Measurements from ENCODE around the gene HTT.
A peak's percentile ranks its signal among the peaks of the same experiment; 100 is the strongest.
"Not testable (repeated sequence)": the region's sequence is repeated elsewhere in the genome, so short reads cannot be mapped to it uniquely, and the experiment has no call there.

The HTT gene

GRCh38 chr4:3121596-3121995, 47.1 kb downstream of the HTT start:
- DNase-seq (ENCODE audit: low spot score): no peak

- DNase-seq (ENCODE audit: low spot score): no peak
These were observed 47.6 kb downstream of the HTT start for GRCh38 chr4:3122081-3122563.

GRCh38 chr4:3123181-3123671, 48.7 kb downstream of the HTT start:
- no peak for DNase-seq (ENCODE audit: low spot score)

- no peak for DNase-seq (ENCODE audit: low spot score)
These were observed 49.7 kb downstream of the HTT start for GRCh38 chr4:3124070-3124767.

GRCh38 chr4:3127112-3127511, 52.6 kb downstream of the HTT start:
- no peak for DNase-seq (ENCODE audit: low spot score)

- DNase-seq (ENCODE audit: low spot score): no peak
These were observed 53.6 kb downstream of the HTT start for GRCh38 chr4:3128058-3128457.

- no peak for DNase-seq (ENCODE audit: low spot score)
These were observed 54.5 kb downstream of the HTT start for GRCh38 chr4:3128976-3129375.

GRCh38 chr4:3130201-3130600, 55.7 kb downstream of the HTT start:
- no peak for DNase-seq (ENCODE audit: low spot score)

GRCh38 chr4:3130826-3131225, 56.3 kb downstream of the HTT start:
- DNase-seq (ENCODE audit: low spot score): no peak

GRCh38 chr4:3134201-3134600, 59.7 kb downstream of the HTT start:
- no peak for DNase-seq (ENCODE audit: low spot score)

- DNase-seq (ENCODE audit: low spot score): peak; percentile 32
These were observed 60.9 kb downstream of the HTT start for GRCh38 chr4:3135155-3136011.

- peak; percentile 16 for DNase-seq (ENCODE audit: low spot score)
These were observed 62.0 kb downstream of the HTT start for GRCh38 chr4:3136454-3136853.

GRCh38 chr4:3137908-3138307, 63.4 kb downstream of the HTT start:
- no peak for DNase-seq (ENCODE audit: low spot score)

GRCh38 chr4:3145234-3145924, 70.9 kb downstream of the HTT start:
- no peak for DNase-seq (ENCODE audit: low spot score)

GRCh38 chr4:3148926-3149325, 74.4 kb downstream of the HTT start:
- no peak for DNase-seq (ENCODE audit: low spot score)

- not testable (repeated sequence) for DNase-seq (ENCODE audit: low spot score)
These were observed 76.8 kb downstream of the HTT start for GRCh38 chr4:3151238-3151637.

GRCh38 chr4:3157366-3157765, 82.9 kb downstream of the HTT start:
- DNase-seq (ENCODE audit: low spot score): no peak

- no peak for DNase-seq (ENCODE audit: low spot score)
These were observed 84.4 kb downstream of the HTT start for GRCh38 chr4:3158841-3159240.

GRCh38 chr4:3160438-3160837, 86.0 kb downstream of the HTT start:
- DNase-seq (ENCODE audit: low spot score): no peak

- not testable (repeated sequence) for DNase-seq (ENCODE audit: low spot score)
These were observed 86.6 kb downstream of the HTT start for GRCh38 chr4:3161044-3161443.

GRCh38 chr4:3166434-3166833, 92.0 kb downstream of the HTT start:
- not testable (repeated sequence) for DNase-seq (ENCODE audit: low spot score)

GRCh38 chr4:3168029-3168428, 93.5 kb downstream of the HTT start:
- no peak for DNase-seq (ENCODE audit: low spot score)
